ENCODE results near the gene GLB1L2.

Gene GLB1L2

DNA sequence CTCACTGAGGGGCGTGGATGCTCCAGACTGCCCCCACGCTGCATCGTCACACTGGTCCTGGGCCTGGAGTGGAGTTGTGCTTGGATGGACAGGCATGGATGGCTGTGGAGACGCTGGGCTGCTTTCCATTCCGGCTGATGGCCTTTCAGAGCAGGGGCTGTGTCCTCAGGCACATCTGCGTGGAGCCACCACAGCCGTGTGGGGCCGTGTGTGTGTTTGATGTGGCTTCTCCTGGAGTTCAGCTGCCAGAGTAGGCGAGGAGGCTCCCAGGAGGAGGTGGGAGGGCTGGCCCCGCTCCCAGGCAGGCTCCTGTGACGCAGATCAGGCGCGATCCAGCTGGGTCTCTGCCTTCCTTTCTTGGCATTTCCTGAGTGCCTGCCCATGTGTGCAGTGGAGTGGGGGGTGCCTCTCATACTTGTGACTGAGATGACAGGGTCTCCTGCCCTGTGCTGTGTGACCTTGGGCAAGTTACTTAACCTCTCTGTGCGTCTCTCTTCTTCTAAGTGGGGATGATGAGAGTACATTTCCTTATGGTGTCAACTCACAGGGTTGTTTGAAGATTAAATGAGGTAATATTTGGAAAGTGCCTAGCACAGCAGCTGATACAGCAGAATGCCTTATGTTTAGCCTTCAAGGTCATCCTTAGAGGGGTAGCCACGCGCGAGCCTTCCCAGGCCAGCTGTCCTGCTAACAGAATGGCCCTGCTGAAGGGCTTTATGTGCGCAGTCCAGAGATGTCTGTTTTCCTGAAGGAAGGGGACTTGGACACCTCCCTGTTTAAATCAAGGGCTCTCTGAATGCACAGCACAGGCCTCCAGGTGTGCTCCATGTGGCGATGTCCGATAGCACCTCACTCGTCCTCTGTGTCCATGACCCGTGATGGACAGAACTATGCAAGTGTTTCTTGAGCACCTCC, 33.5 kb downstream of the GLB1L2 start:
- no peak for DNase-seq (ENCODE audit: low read depth, low spot score)

DNA sequence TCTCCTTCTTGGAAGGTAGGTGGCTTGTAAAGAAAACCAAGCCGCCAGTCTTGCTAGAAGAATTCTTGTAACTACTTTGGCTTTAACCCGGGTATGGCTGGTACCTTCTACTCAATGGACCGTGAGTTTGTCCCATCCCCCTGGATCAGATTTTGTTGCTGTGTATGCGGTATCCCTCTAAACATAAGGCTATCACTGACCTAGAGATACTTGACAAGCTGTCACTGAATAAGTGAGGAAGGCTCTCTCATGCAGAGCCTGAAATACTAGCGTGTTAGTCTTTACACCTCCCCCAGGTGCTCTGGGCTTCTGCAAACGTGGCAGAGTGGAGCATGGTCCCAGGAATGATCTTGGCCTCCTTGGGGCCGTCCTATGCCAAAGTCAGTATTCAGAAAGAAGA, 34.5 kb downstream of the GLB1L2 start:
- DNase-seq (ENCODE audit: low read depth, low spot score), result no peak

DNA sequence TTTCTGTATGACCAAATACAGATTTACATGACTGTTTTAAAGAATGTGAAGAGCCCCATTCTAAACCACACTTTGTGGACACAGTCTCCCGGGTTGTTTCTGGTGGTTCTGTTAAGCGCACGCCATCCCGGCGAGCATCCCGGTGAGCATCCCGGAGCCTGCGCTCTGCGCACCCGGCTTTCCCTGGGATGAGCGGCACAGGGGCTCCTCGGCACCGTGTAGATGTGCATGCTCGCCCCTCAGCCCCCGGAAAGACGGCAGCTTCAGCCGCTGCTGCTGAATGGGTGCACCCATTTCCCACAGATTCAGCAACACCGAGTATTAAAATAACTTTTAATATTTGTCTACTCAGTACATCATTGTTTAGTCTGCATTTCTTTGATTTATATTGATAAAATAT, 36.0 kb downstream of the GLB1L2 start:
- DNase-seq (ENCODE audit: low read depth, low spot score), result no peak

DNA sequence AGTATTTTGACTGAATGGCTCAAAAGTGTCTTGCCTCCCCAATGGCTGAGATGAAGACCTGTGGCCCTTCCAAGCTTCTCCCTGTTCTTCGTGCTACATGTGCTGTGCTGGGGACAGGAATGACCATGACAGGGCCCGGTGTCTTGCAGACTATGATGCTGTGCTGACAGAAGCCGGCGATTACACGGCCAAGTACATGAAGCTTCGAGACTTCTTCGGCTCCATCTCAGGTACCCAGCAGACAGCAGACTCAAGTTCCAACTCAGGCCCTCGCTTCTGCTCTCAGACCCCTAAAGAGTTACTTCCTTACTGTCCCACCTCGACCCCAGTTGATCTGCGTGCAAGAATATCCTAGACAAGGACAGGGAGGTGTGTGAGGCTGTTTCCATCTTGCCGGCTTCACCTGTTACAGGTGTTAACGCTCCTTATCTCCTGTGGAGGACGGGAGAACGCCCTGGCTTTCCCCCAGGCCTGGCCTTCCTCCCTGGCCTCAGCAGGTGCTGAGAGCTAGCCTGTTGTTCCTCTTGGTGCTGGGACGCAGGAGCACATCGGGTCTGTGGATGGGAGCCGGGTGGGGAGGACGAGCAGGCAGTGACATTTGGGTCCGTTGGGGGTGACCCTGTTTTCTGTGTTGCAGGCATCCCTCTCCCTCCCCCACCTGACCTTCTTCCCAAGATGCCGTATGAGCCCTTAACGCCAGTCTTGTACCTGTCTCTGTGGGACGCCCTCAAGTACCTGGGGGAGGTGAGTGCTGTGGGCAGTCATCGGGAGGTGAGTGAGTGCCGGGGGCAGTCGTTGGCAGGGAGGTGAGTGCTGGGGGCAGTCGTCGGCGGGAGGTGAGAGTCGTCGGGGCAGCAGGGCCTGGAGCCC, 38.1 kb downstream of the GLB1L2 start:
- DNase-seq (ENCODE audit: low read depth, low spot score), result no peak

DNA sequence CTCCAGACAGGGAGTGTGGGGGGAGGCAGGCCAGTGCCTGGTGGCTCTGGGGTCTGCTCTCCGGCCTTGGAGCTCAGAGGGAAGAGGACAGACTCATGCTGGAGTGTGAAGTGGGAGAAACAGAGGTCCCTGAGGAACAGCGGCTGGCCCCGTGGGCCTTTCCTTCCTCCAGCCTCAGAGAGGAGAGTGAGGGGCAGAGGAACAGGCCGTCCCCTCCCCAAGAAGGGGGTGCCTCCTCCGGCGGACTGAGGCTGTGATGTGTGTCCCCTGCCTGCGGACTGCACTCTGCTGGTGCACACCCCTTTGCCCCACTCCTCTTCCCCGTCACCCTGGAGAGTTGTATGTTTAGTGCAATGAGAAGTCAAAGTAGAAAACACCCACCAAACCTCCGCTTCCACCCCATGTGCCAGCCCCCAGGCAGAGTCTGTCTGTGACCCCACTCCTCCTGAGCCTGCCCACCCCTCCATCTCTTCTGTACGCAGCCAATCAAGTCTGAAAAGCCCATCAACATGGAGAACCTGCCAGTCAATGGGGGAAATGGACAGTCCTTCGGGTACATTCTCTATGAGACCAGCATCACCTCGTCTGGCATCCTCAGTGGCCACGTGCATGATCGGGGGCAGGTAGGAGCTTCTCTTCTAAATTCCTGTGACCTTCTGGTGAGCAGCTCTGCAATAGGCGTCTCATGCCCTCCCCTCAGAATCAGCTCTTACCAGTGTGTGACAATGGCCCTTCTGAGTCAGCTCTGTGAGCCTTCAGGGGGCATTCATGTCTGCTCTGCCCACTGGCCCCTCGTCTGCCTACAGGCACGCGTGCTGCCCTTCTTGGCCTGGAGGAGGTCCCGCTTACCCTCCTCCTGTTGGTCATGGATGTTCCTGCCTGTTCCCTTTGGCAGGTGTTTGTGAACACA, 39.0 kb downstream of the GLB1L2 start:
- no peak for DNase-seq (ENCODE audit: low read depth, low spot score)

DNA sequence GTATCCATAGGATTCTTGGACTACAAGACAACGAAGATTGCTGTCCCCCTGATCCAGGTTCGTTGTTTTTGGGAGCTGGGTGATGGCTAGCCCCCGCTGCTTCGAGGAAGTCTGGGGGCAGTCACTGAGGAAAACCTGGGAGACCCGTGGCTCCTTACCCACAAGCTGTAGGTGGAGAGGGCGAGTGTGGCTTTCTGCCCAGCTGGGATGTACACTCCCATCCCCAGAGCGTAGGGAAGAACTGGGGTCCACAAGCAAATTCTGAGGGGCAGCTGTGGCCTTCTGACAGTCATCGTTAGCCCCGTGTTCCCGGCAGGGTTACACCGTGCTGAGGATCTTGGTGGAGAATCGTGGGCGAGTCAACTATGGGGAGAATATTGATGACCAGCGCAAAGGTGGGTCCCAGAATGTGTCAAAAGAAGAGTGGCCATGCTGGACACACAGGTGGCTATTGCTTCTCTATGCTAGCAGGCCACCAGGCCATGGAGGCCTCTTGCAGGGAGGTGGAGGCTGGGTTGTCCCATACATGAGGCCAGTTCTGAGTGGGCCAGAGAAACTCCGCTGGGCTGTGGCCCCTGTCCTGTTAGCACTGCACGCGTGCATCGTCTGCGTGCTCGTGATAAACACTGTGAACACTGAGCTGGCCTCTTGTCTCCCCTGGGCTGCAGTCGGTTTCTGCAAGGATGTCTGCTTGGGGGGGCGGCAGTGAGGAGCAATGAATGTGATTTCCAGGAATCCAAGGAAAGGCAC, 39.8 kb downstream of the GLB1L2 start:
- DNase-seq (ENCODE audit: low read depth, low spot score), result no peak

DNA sequence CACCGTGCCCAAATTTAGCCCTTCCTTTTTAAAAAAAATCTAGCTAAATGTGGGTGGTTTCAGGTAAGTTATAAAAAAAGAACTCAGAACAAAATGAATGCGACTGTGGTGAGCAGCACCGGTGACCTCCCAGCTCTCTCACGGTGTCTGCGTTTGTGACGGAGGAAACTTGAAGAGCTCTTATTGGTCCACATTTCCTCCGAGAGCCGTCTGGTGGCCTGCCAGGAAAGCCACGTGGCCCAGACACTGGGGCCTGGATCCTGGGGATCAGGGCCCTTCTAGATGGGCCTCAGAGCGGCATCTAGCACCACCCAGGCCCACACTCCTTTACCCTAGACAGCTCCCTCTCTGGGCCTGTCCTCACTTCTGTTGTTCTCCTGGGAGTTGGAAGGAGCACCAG, 40.7 kb downstream of the GLB1L2 start:
- no peak for DNase-seq (ENCODE audit: low read depth, low spot score)

GRCh38 chr11:134372961-134373360, 41.2 kb downstream of the GLB1L2 start:
- no peak for DNase-seq (ENCODE audit: low read depth, low spot score)

DNA sequence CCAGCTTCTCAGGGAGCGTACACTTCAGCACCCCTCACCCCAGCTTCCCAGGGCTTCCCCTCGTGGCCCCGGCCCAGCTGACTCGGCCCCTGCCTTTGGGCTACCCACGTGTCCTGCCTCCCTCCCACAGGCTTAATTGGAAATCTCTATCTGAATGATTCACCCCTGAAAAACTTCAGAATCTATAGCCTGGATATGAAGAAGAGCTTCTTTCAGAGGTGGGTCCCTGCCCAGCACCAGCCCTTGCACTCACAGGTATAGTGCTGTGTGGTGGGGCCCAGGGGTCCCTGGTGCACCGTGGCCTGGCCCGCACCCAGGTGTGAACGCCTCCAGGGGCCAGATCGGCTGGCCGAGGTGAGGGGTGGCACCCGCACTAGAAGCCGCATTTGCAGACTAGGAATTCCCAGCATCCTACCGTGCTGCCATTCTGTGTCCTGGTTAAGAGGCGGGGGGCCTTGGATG, 41.8 kb downstream of the GLB1L2 start:
- no peak for DNase-seq (ENCODE audit: low read depth, low spot score)

GRCh38 chr11:134374171-134374570, 42.4 kb downstream of the GLB1L2 start:
- no peak for DNase-seq (ENCODE audit: low read depth, low spot score)

GRCh38 chr11:134374891-134375550, 43.2 kb downstream of the GLB1L2 start:
- DNase-seq (ENCODE audit: low read depth, low spot score), result no peak

DNA sequence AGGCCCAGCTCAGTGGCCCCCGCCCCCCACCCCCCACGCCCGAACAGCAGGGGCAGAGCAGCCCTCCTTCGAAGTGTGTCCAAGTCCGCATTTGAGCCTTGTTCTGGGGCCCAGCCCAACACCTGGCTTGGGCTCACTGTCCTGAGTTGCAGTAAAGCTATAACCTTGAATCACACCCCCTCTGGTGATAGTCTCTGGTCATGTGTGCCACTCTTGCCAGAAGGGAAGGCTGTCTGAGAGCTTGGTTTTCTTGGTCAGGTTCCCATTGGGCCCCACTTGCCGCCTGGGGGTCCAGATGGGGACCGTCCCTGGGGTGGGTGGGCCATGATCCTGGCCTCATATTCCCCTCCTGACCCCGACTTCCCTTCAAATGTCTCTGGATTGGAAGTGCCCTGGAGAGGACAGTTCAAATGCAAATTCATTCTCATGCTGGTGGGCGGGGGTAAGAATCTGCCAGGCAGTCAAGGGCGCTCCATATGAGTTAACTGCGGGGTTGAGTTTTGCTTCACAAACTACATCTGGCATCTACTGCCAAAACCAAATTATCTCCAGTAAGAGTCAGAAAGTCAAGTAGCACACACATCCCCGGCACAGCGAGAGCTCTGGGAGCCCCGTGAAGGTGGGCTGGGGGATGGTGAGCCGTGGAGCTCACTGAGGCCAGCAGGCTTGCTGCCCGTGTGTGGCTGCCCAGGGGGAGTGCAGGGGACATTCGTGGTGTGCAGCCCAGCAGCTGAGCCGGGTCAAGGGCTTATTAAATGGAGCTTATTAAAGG, 44.5 kb downstream of the GLB1L2 start:
- no peak for DNase-seq (ENCODE audit: low read depth, low spot score)

- DNase-seq (ENCODE audit: low read depth, low spot score), result no peak
Observed at GRCh38 chr11:134377876-134378275, 46.1 kb downstream of the GLB1L2 start.

DNA sequence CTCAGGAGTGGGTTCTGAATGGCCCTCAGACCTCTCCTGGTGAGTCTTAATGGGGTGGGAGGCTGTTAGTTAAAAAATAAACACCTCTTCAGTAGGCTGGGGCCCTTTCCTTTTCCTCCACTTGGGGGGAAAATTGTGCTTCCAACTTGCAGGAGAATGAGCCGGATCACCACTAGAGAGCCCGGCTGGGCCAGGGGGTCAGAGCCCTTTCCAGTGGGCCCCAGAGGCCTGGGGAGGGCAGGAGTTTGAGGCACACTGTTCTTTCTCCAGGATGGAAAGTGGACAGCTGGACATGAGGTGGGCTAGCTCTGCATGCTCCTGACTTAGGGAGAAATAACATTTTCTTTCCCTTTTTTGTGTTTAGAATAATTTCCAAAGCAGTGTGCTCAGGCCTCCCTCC, 47.5 kb downstream of the GLB1L2 start:
- no peak for DNase-seq (ENCODE audit: low read depth, low spot score)

DNA sequence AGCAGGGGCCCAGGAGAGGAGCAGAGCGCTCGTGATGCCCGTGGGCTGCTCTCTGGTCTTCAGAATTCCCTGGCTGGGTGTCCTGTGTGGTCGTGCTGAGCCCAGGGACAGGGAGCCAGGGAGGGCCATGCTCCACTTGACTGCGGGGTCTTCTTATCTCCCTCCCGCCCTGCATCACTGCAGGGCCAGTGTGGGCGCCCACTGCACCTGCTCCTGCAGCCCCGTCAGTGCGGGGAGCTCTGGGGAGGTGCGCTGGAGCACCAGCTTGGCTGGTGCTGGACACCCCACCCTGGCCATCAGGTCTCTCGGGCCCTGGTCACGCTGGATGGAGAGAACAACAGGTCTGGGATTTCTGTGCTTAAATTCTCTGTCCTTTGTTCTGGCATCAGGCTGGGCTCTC, 48.4 kb downstream of the GLB1L2 start:
- DNase-seq (ENCODE audit: low read depth, low spot score), result no peak

DNA sequence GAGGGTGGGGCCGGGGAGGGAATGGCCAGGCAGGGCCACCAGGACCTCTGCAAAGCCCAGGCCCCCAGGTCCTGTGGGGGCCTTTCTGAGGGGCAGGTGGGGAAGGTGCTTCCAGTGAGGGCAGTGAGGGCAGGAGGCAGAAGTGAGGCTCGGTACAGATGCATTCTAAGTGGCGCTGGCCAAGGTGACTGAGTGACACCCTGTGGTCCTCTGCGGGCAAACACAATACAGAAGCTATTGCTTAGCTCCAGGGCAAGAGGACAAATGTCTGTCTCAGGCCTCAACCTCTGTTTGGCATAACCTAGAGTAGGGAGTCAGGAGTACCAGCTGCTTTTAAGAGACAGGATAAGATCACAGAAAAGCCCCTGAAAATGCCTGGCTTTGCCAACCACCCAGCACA, 49.0 kb downstream of the GLB1L2 start:
- no peak for DNase-seq (ENCODE audit: low read depth, low spot score)

- no peak for DNase-seq (ENCODE audit: low read depth, low spot score)
Observed at GRCh38 chr11:134382257-134382656, 50.5 kb downstream of the GLB1L2 start.

GRCh38 chr11:134382830-134383229, 51.0 kb downstream of the GLB1L2 start:
- no peak for DNase-seq (ENCODE audit: low read depth, low spot score)

GRCh38 chr11:134383576-134384221, 51.9 kb downstream of the GLB1L2 start:
- no peak for DNase-seq (ENCODE audit: low read depth, low spot score)

All from iPS DF 19.7 (cell line).